Small intestine (tissue), 7 donors: ENCODE measurements around the gene ATAD2B. TPM values are rescaled to one million over a fixed set of nuclear protein-coding genes. Genes with fewer than 3 reads are reported as not detected.

Source experiments
- DNase-seq, 2 donors: peaks; one replicate each; pipeline versions ENCODE4 v3.0.0 to v3.0.0-alpha.2; 2013
- FAIRE-seq: peaks from 2 replicates; lab custom pipeline; 2012; peaks lifted over from hg19 to GRCh38; lab: Jason Lieb, UNC
- H3K27ac ChIP-seq, 3 donors: one replicate each; pipeline ENCODE4 v1.5.1; 2013; ENCODE audit warnings: low read length in 2 of 3, mild to moderate bottlenecking in 2 of 3, control low read depth in 1 of 3, inconsistent platforms in 1 of 3, low read depth in 1 of 3, moderate library complexity in 1 of 3
- H3K27me3 ChIP-seq, 3 donors: one replicate each; pipeline ENCODE4 v1.6.1; 2013; ENCODE audit warnings: low read length in 3 of 3, inconsistent platforms in 1 of 3; ENCODE audit not compliant: control insufficient read depth in 3 of 3, insufficient read depth in 3 of 3
- H3K36me3 ChIP-seq, 3 donors: one replicate each; pipeline ENCODE4 v1.6.1; 2013; ENCODE audit warnings: low read length in 3 of 3, inconsistent platforms in 1 of 3, low read depth in 1 of 3, mild to moderate bottlenecking in 1 of 3, moderate library complexity in 1 of 3; ENCODE audit not compliant: control insufficient read depth in 3 of 3, insufficient read depth in 2 of 3
- H3K4me1 ChIP-seq, 3 donors: one replicate each; pipeline ENCODE4 v1.6.1; 2013; ENCODE audit warnings: low read length in 2 of 3, inconsistent platforms in 1 of 3, low read depth in 1 of 3, mild to moderate bottlenecking in 1 of 3, moderate library complexity in 1 of 3; ENCODE audit not compliant: control insufficient read depth in 3 of 3, insufficient read depth in 2 of 3
- H3K4me3 ChIP-seq, 3 donors: one replicate each; pipeline ENCODE4 v1.5.1; 2013; ENCODE audit warnings: low read length in 3 of 3, control low read depth in 1 of 3, inconsistent platforms in 1 of 3, low read depth in 1 of 3, mild to moderate bottlenecking in 1 of 3, moderate library complexity in 1 of 3
- H3K9me3 ChIP-seq, 2 donors: one replicate each; pipeline ENCODE4 v1.6.1; 2013; ENCODE audit warnings: low read depth in 1 of 2, low read length in 1 of 2; ENCODE audit not compliant: control insufficient read depth in 2 of 2, insufficient read depth in 1 of 2
- WGBS, 3 donors: extraction: QIAGEN DNeasy Blood & Tissue Kit; methylation state at CpG; one replicate each; pipeline ENCODE4 v1.1.7; 2013; 5-methylcytosine and 5-hydroxymethylcytosine counted together
- polyA plus RNA-seq, 4 donors: library from polyadenylated mRNA; stranded (reverse) in 3 of 4; unstranded in 1 of 4; fragments of 200-250 nt in 3 of 4; fragments of 120-200 nt in 1 of 4; gene quantifications; one replicate each; pipeline versions ENCODE4 v1.2.1 to v1.2.3, GENCODE V29; 2013
- donor health status: healthy with polysubstance abuse.
- donor health status: control.
- donor health status: control.
- donor health status: Bipolar disorder and iron deficiency.
- donor health status: healthy.

The ATAD2B gene
- polyA plus RNA-seq, 4 donors, result 4.0 to 12.3 (median 6.9) TPM

DNA sequence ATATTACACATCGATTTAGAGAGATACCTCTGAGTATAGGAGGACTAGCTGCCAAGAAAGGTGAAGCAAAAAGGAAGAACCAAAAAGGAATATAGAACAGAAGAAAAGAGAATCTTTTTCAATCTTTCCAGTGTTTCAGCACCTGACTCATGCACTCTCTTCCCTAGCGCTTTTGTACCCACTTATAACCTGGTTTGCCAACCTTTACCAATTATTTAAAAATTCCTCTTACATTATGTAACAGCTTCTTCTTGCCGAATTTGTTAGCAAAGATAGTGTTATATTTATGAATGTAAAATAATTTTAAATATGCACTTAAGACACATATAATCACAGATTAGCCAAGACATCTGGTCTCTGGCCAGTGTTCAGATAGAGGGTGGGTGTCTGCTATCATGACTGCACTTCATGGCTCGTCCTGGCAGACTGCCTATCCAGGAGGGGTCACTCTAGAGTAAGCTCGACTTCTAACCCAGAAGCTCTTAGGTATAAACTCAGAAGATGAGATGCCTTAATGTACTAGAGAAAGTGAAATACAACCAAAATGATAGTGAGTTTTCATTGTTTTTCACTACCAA is 122.9 kb downstream of the ATAD2B start:
- no peak overlapping the region for H3K27ac ChIP-seq
- FAIRE-seq, result no peak
- H3K4me3 ChIP-seq, result no peak overlapping the region
- H3K9me3 ChIP-seq, result no peaks in the 10 kb centered on the region
- no peaks in the 10 kb centered on the region for H3K27me3 ChIP-seq
- peaks cover 0 to 2% (median 0%) of the 10 kb centered on the region in 3 donors for H3K36me3 ChIP-seq
- 49 to 66% (median 64%) methylated on average over 5 of the region's 5 CpGs for WGBS, 3 donors
- H3K4me1 ChIP-seq, result no peaks in the 10 kb centered on the region
- DNase-seq, result peak in 1 of 2 donors; percentile 22

DNA sequence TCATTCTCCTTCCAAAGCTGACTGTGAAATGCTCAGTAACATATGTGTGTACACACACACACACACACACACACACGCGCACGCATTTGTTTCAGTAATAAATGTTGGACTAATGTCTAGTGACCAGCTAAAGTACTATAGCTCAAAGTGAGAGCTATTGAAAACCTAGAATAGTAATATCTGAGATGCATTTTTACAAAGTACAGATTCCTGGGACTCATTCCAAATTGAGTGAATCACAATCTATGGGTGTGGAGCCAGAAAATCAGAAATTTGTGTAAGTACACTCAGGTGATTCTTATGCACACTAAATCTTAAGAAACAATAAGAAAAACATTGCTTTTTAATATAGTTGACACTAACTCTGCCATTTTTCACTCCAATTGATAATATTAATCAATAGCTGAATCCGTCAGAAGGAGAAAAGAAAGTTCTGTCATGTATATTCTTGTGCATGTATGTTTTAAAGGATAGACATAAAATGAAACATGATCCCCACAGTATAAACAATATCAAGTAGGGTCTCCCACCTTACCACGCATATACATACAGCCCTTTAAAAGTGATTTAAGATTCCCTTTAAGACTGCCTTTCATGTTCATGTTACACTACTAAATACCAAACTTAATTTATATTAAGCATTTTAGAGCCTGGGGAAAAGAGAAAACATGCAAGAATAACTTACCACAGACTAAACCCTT is 123.5 kb downstream of the ATAD2B start:
- 87 to 96% (median 91%) methylated on average over 5 of the region's 5 CpGs for WGBS, 3 donors
- Histone ChIP-seq H3K4me3 (no peak overlapping the region), H3K4me1 (no peaks in the 10 kb centered on the region), H3K9me3 (no peaks in the 10 kb centered on the region), H3K27ac (no peak overlapping the region), H3K36me3 (peaks cover 0 to 2% (median 0%) of the 10 kb centered on the region in 3 donors), H3K27me3 (no peaks in the 10 kb centered on the region)
- FAIRE-seq (no peak), DNase-seq (no peak)

DNA sequence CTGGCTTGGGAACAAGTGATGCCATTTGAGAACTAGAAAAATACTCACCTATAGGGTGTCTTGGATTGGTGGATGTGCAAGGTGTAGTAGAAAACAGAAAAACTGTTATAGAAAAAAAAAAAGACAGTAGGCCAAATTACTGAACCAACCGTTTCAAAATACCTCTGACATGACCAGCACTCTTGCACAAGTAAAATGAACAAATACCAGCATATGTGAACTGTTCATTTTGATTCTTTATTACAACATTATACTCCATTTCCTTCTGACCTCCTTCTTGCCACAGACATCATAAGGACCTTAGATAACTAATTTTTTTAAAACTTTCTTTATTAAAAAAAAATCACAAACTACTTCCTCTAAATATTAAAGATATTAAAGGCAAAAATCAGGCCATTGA is 125.5 kb downstream of the ATAD2B start:
- Histone ChIP-seq H3K4me1 (no peaks in the 10 kb centered on the region), H3K4me3 (no peak overlapping the region), H3K36me3 (no peaks in the 10 kb centered on the region), H3K27me3 (no peaks in the 10 kb centered on the region), H3K27ac (no peak overlapping the region), H3K9me3 (no peaks in the 10 kb centered on the region)
- FAIRE-seq (no peak), DNase-seq (no peak)
- WGBS, 3 donors, result 65 to 84% (median 78%) methylated on average over 1 of the region's 1 CpG

DNA sequence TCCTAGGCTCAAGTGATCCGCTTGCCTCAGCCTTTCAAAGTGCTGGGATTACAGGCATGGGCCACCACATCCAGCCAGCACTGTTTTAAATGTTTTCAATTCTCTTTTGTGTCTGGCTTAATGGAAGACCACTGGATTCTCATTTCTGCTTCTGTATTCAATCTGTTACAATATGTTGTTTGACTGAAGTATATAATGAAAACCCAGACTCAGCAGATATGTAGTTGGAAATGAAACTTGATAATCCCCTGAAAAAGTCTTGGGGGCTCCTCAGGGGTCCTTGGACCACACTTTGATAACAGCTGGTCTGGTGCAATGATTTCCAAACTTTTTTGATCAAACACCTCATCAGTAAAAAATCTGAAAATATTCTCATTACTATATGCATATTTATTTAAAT is 132.7 kb downstream of the ATAD2B start:
- Histone ChIP-seq H3K27ac (no peak overlapping the region), H3K9me3 (no peaks in the 10 kb centered on the region), H3K4me3 (no peak overlapping the region), H3K27me3 (no peaks in the 10 kb centered on the region), H3K36me3 (peaks cover 0 to 6% (median 0%) of the 10 kb centered on the region in 3 donors), H3K4me1 (peaks cover 0 to 3% (median 0%) of the 10 kb centered on the region in 3 donors)
- 96 to 100% (median 100%) methylated on average over 1 of the region's 1 CpG for WGBS, 3 donors
- FAIRE-seq (no peak), DNase-seq (no peak)

DNA sequence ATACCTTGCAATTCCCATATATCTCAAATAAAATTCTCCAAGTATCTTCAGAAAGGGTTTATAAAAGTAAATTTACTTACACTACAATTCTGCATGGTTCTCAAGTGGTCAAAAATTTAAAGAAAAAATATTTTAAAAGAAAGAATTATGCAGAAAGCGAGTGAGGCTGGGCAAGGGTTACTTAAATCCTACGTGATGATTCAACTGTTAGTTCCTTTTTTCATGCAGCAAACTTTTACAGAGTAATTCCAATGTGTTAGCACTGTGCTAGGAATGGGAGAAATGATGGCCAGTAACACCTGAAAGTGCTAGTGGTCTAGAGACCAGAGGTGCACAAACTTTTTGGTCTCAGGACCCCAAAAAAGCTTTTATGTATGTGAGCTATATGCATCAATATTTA is 133.4 kb downstream of the ATAD2B start:
- Histone ChIP-seq H3K4me1 (peaks cover 0 to 5% (median 0%) of the 10 kb centered on the region in 3 donors), H3K27me3 (no peaks in the 10 kb centered on the region), H3K36me3 (peaks cover 0 to 6% (median 0%) of the 10 kb centered on the region in 3 donors), H3K9me3 (no peaks in the 10 kb centered on the region), H3K27ac (no peak overlapping the region), H3K4me3 (no peak overlapping the region)
- WGBS, 3 donors, result 80 to 91% (median 85%) methylated on average over 2 of the region's 2 CpGs
- no peak for FAIRE-seq
- DNase-seq, result no peak

DNA sequence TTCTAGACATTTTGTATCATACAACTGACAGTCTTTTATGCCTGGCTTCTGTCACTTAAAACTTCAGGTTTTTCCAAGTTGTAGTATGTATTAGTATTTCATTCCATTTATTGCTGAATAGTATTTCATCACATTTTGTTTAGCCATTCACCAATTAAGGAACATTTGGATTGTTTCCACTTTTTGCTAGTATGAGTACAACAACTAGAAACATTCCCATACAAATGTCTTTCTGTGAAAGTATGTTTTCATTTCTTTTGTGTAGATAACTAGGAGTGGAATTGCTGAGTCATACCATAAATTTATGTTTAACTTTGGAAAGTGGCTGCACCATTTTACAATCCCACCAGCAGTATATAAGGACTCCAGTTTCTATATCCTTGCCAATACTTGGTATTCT is 135.9 kb downstream of the ATAD2B start:
- Histone ChIP-seq H3K27ac (no peak overlapping the region), H3K27me3 (no peaks in the 10 kb centered on the region), H3K4me1 (peaks cover 0 to 5% (median 0%) of the 10 kb centered on the region in 3 donors), H3K36me3 (peaks cover 0 to 6% (median 3%) of the 10 kb centered on the region in 3 donors), H3K9me3 (no peaks in the 10 kb centered on the region), H3K4me3 (no peak overlapping the region)
- DNase-seq (no peak), FAIRE-seq (no peak)

DNA sequence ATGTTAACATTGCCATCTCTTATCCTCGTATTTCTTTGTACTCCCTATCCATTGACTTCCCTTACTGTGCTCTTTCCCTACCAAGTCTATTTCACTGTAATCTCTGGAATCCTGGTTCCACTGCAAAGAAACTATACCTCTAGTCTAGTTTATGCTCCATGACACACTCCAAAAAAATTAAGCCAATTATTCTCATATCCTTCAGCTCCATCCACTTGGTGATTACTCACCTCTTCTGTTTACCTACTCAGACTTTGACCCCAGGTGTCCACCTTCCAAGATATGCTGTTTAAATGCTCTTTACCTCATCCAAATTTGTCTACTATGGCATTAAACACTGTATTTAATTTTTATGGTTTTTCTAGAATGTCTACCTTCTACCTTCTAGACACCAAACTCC is 137.9 kb downstream of the ATAD2B start:
- 90 to 93% (median 93%) methylated on average over 1 of the region's 1 CpG for WGBS, 3 donors
- H3K9me3 ChIP-seq, result no peaks in the 10 kb centered on the region
- FAIRE-seq, result no peak

DNA sequence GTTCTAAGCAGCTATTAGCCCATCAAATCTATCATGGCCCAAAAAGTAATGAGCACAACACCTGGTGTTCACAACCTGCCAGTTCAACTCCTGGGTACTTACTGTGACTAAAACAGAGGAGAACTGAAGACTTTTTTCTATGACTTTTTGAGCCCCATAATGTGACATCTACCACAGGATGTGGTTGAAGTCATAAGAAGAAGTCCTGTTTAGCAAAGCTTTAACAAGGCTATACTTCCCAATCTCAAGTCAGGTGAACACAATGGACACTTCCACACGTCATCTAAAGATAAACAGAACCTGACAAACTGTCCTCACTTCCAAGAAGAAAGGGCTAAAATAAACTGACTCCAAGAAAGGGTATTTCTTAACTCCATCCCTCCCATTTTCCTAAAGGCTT is 138.8 kb downstream of the ATAD2B start:
- Histone ChIP-seq H3K27ac (no peak overlapping the region), H3K27me3 (no peaks in the 10 kb centered on the region), H3K4me3 (no peak overlapping the region), H3K36me3 (peaks cover 0 to 3% (median 0%) of the 10 kb centered on the region in 3 donors), H3K4me1 (peaks cover 0 to 5% (median 0%) of the 10 kb centered on the region in 3 donors), H3K9me3 (no peaks in the 10 kb centered on the region)
- WGBS, 3 donors, result 59 to 88% (median 66%) methylated on average over 1 of the region's 1 CpG
- FAIRE-seq (no peak), DNase-seq (peak in 1 of 2 donors; percentile 29)

More for the DNA sequence above, 137.9 kb downstream of the ATAD2B start:
- peaks cover 0 to 3% (median 1%) of the 10 kb centered on the region in 3 donors for H3K36me3 ChIP-seq
- DNase-seq, result peak; percentile 18 to 62
- H3K27ac ChIP-seq, result no peak overlapping the region
- no peaks in the 10 kb centered on the region for H3K27me3 ChIP-seq
- peaks cover 0 to 5% (median 0%) of the 10 kb centered on the region in 3 donors for H3K4me1 ChIP-seq
- H3K4me3 ChIP-seq, result no peak overlapping the region
